Smooth muscle cell (in vitro differentiated cells): ENCODE results near the gene SHISAL2A. TPM values are rescaled to one million over a fixed set of nuclear protein-coding genes. Genes with fewer than 3 reads are reported as not detected.

Experiments used
- DNase-seq: peaks from one replicate; lab custom pipeline; 2025; ENCODE audit not compliant: unreplicated experiment; lab: John Stamatoyannopoulos, UW
- H2AFZ ChIP-seq: fragments of 200-600 bp; sonication (generic); 2 replicates; pipeline ENCODE4 v1.6.0; 2016; ENCODE audit warnings: antibody characterized with exemption, low read depth, mild to moderate bottlenecking
- H3F3A ChIP-seq: fragments of 200-600 bp; sonication (generic); 2 replicates; pipeline ENCODE4 v1.6.0; 2017; ENCODE audit warnings: antibody characterized with exemption, low read depth
- H3K27ac ChIP-seq: fragments of 200-600 bp; sonication (generic); 2 replicates; pipeline ENCODE4 v1.5.1; 2016; ENCODE audit warnings: low read depth, mild to moderate bottlenecking
- H3K27me3 ChIP-seq: fragments of 200-600 bp; sonication (generic); 2 replicates; pipeline ENCODE4 v1.6.1; 2016; ENCODE audit warnings: low read depth, mild to moderate bottlenecking
- H3K36me3 ChIP-seq: fragments of 200-600 bp; sonication (generic); 2 replicates; pipeline ENCODE4 v1.5.1; 2016; ENCODE audit warnings: low read depth
- H3K4me1 ChIP-seq: fragments of 200-600 bp; sonication (generic); 2 replicates; pipeline ENCODE4 v1.5.1; 2016; ENCODE audit warnings: low read depth
- H3K4me2 ChIP-seq: fragments of 200-600 bp; sonication (generic); 2 replicates; pipeline ENCODE4 v1.6.0; 2016; ENCODE audit warnings: mild to moderate bottlenecking
- H3K4me3 ChIP-seq: fragments of 200-600 bp; sonication (generic); 2 replicates; pipeline ENCODE4 v1.5.1; 2016; ENCODE audit warnings: mild to moderate bottlenecking
- H3K79me2 ChIP-seq: fragments of 200-600 bp; sonication (generic); 2 replicates; pipeline ENCODE4 v1.6.0; 2016; ENCODE audit warnings: low read depth, mild to moderate bottlenecking
- H3K9ac ChIP-seq: fragments of 200-600 bp; sonication (generic); 2 replicates; pipeline ENCODE4 v1.6.0; 2016; ENCODE audit warnings: low read depth
- H3K9me3 ChIP-seq: fragments of 200-600 bp; sonication (generic); replicated peaks from 2 replicates; pipeline ENCODE4 v1.5.1; 2016; ENCODE audit warnings: low read depth
- H4K20me1 ChIP-seq: fragments of 200-600 bp; sonication (generic); 2 replicates; pipeline ENCODE4 v1.6.0; 2016; ENCODE audit warnings: low read depth
- CTCF ChIP-seq: fragments of 200-600 bp; sonication (generic); IDR thresholded peaks from 2 replicates; pipeline ENCODE4 v1.5.1; 2017; ENCODE audit warnings: borderline replicate concordance, mild to moderate bottlenecking, antibody characterized with exemption; ENCODE audit not compliant: insufficient read depth, poor library complexity, severe bottlenecking
- WGBS: methylation state at CpG from one replicate; pipeline ENCODE4 v1.1.7; 2016; ENCODE audit warnings: low lambda C conversion rate; 5-methylcytosine and 5-hydroxymethylcytosine counted together
- polyA plus RNA-seq: library from polyadenylated mRNA; unstranded; fragments of >200 nt; fragmentation: Nextera tagmentation; extraction: Ambion mirVana; gene quantifications from 2 replicates; pipeline ENCODE4 v1.2.1, GENCODE V29; 2016
- total RNA-seq: library from RNA; depleted of rRNA; stranded (reverse); fragments of >200 nt; gene quantifications from 2 replicates; pipeline ENCODE4 v1.2.3, GENCODE V29; 2014

The SHISAL2A gene
- total and polyA plus RNA-seq, 2 experiments from 2014 or later, result 0.66 to 2.3 TPM

GRCh38 chr1:52601519-52601918 is 31.4 kb upstream of the SHISAL2A start:
- no peak for TF ChIP-seq CTCF
- peak overlapping the region; percentile 66 for H3K4me3 ChIP-seq
- H3K27ac ChIP-seq, result no peak overlapping the region
- H3K9ac ChIP-seq, result no peak overlapping the region
- no peaks in the 10 kb centered on the region for H3F3A ChIP-seq
- H3K4me2 ChIP-seq, result peak overlapping the region; percentile 91
- 88% methylated on average over 3 of the region's 3 CpGs for WGBS
- H3K9me3 ChIP-seq, result no peaks in the 10 kb centered on the region
- H3K4me1 ChIP-seq, result peaks cover 13% of the 10 kb centered on the region
- H2AFZ ChIP-seq, result peak overlapping the region; percentile 96
- DNase-seq, result no peak
- no peaks in the 10 kb centered on the region for H3K36me3 ChIP-seq
- H3K27me3 ChIP-seq, result no peaks in the 10 kb centered on the region
- H3K79me2 ChIP-seq, result peaks cover 14% of the 10 kb centered on the region
- no peaks in the 10 kb centered on the region for H4K20me1 ChIP-seq

GRCh38 chr1:52601991-52602855 is 30.7 kb upstream of the SHISAL2A start, which contains the start of gene GPX7:
Gene GPX7 (plus strand): TSS chr1:52602371. CDS start chr1:52602410, 39 bp downstream.
- Histone ChIP-seq H3K9ac (peak within 1 kb of the TSS; percentile 60), H3K27me3 (no peaks in the 10 kb centered on the region), H3K4me2 (peak within 1 kb of the TSS; percentile 91), H3K36me3 (no peaks in the 10 kb centered on the region), H3K79me2 (peaks cover 14% of the 10 kb centered on the region), H2AFZ (peak within 1 kb of the TSS; percentile 97), H3F3A (no peaks in the 10 kb centered on the region), H4K20me1 (no peaks in the 10 kb centered on the region), H3K4me3 (peak within 1 kb of the TSS; percentile 66), H3K27ac (peak within 1 kb of the TSS; percentile 35), H3K4me1 (peaks cover 13% of the 10 kb centered on the region), H3K9me3 (no peaks in the 10 kb centered on the region)
- no peak for TF ChIP-seq CTCF
- DNase-seq, result peak; percentile 16
- 4% methylated on average over 65 of the region's 97 CpGs for WGBS

- 49% methylated on average over 21 of the region's 21 CpGs for WGBS
Measured at GRCh38 chr1:52602856-52603600, 29.9 kb upstream of the SHISAL2A start.

More at GRCh38 chr1:52602856-52603600, 29.9 kb upstream of the SHISAL2A start:
- H3K9me3 ChIP-seq, result no peaks in the 10 kb centered on the region
- H3K9ac ChIP-seq, result peak overlapping the region; percentile 60
- peak overlapping the region; percentile 35 for H3K27ac ChIP-seq
- DNase-seq, result no peak
- H3K27me3 ChIP-seq, result no peaks in the 10 kb centered on the region
- TF ChIP-seq CTCF, result no peak
- H3K79me2 ChIP-seq, result peaks cover 14% of the 10 kb centered on the region
- peaks cover 13% of the 10 kb centered on the region for H3K4me1 ChIP-seq
- no peaks in the 10 kb centered on the region for H4K20me1 ChIP-seq
- no peaks in the 10 kb centered on the region for H3F3A ChIP-seq
- H3K4me2 ChIP-seq, result peak overlapping the region; percentile 91
- H2AFZ ChIP-seq, result peak overlapping the region; percentile 97
- H3K36me3 ChIP-seq, result no peaks in the 10 kb centered on the region
- H3K4me3 ChIP-seq, result peak overlapping the region; percentile 66
